NB4 (cell line): ENCODE results near the gene IFI27L1.

Source experiments
- CTCF ChIP-seq: IDR thresholded peaks from one replicate; pipeline ENCODE4 v1.5.1; 2012; ENCODE audit warnings: low read depth, low read length
- POLR2A ChIP-seq: IDR thresholded peaks from 2 replicates; pipeline ENCODE4 v1.6.1; 2011; ENCODE audit warnings: mild to moderate bottlenecking; ENCODE audit not compliant: insufficient read length; ENCODE audit errors: extremely low read depth
- TF ChIP-seq, protein P1 (sequence below): IDR thresholded peaks from 2 replicates; pipeline ENCODE4 v1.6.1; 2011; ENCODE audit warnings: low read depth, low read length

- TF ChIP-seq CTCF (no peak), POLR2A (no peak)
- TF ChIP-seq, protein P1, sequence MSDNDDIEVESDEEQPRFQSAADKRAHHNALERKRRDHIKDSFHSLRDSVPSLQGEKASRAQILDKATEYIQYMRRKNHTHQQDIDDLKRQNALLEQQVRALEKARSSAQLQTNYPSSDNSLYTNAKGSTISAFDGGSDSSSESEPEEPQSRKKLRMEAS, result no peak
Measured at GRCh38 chr14:94139421-94139820, 58.3 kb downstream of the IFI27L1 start.
